GM23338 (cell line): ENCODE data around the gene DNAL4. TPM values are rescaled to one million over a fixed set of nuclear protein-coding genes. Genes with fewer than 3 reads are reported as not detected.

ENCODE experiments used
- ATAC-seq: fragments of 200-7000 bp; cut with Tn5 transposase; 3 replicates; pipeline ENCODE4 v1.9.1; 2020
- DNase-seq: peaks from one replicate; pipeline ENCODE4 v3.0.0-alpha.2; 2015; ENCODE audit warnings: low spot score
- H2AFZ ChIP-seq: fragments of 200-600 bp; sonication (generic); 2 replicates; pipeline ENCODE4 v1.8.0; 2016; ENCODE audit warnings: antibody characterized with exemption, mild to moderate bottlenecking, moderate library complexity
- H3F3A ChIP-seq: fragments of 200-600 bp; sonication (generic); replicated peaks from 2 replicates; pipeline ENCODE4 v1.8.0; 2017; ENCODE audit warnings: antibody characterized with exemption, mixed run types, low read depth
- H3K27ac ChIP-seq: fragments of 200-600 bp; sonication (generic); 2 replicates; pipeline ENCODE4 v1.6.1; 2016; ENCODE audit warnings: low read depth
- H3K27me3 ChIP-seq: fragments of 200-600 bp; sonication (generic); 2 replicates; pipeline ENCODE4 v1.8.0; 2016; ENCODE audit warnings: mild to moderate bottlenecking, mixed run types, moderate library complexity; ENCODE audit not compliant: insufficient read depth
- H3K36me3 ChIP-seq: fragments of 200-600 bp; sonication (generic); 2 replicates; pipeline ENCODE4 v1.8.0; 2016; ENCODE audit warnings: mild to moderate bottlenecking; ENCODE audit not compliant: insufficient read depth
- H3K4me1 ChIP-seq: fragments of 200-600 bp; sonication (generic); 2 replicates; pipeline ENCODE4 v1.8.0; 2016; ENCODE audit warnings: mild to moderate bottlenecking, moderate library complexity; ENCODE audit not compliant: insufficient read depth
- H3K4me2 ChIP-seq: fragments of 200-600 bp; sonication (generic); 2 replicates; pipeline ENCODE4 v1.7.1; 2017; ENCODE audit warnings: mixed run types
- H3K4me3 ChIP-seq: fragments of 200-600 bp; sonication (generic); 2 replicates; pipeline ENCODE4 v1.6.1; 2016; ENCODE audit warnings: mixed run types
- H3K79me2 ChIP-seq: fragments of 200-600 bp; sonication (generic); replicated peaks from 2 replicates; pipeline ENCODE4 v1.8.0; 2017; ENCODE audit warnings: mild to moderate bottlenecking; ENCODE audit not compliant: insufficient read depth
- H3K9me2 ChIP-seq: fragments of 200-600 bp; sonication (generic); 2 replicates; pipeline ENCODE4 v1.8.0; 2017; ENCODE audit not compliant: insufficient read depth
- H4K20me1 ChIP-seq: fragments of 200-600 bp; sonication (generic); replicated peaks from 2 replicates; pipeline ENCODE4 v1.8.0; 2017; ENCODE audit warnings: mild to moderate bottlenecking; ENCODE audit not compliant: insufficient read depth
- H3K27ac Mint-ChIP-seq: 2 replicates; pipeline ENCODE4 v1.8.0; 2020; ENCODE audit warnings: inconsistent platforms, mild to moderate bottlenecking, moderate library complexity, mixed read lengths
- H3K27me3 Mint-ChIP-seq: 3 replicates; pipeline ENCODE4 v1.8.0; 2022; ENCODE audit warnings: low read depth, mild to moderate bottlenecking, moderate library complexity, mixed read lengths, inconsistent platforms; ENCODE audit not compliant: insufficient read depth, poor library complexity
- H3K36me3 Mint-ChIP-seq: 3 replicates; pipeline ENCODE4 v1.8.0; 2021; ENCODE audit warnings: low read depth, mild to moderate bottlenecking, inconsistent platforms, moderate library complexity, mixed read lengths
- H3K4me1 Mint-ChIP-seq: 3 replicates; pipeline ENCODE4 v1.8.0; 2020; ENCODE audit warnings: mild to moderate bottlenecking, inconsistent platforms, mixed read lengths
- H3K4me3 Mint-ChIP-seq: 3 replicates; pipeline ENCODE4 v1.8.0; 2021; ENCODE audit warnings: moderate library complexity, mild to moderate bottlenecking, inconsistent platforms, mixed read lengths
- H3K9me3 Mint-ChIP-seq: 3 replicates; pipeline ENCODE4 v1.8.0; 2020; ENCODE audit warnings: moderate library complexity, mild to moderate bottlenecking, inconsistent platforms, mixed read lengths
- CREB1 ChIP-seq: fragments of 250-450 bp; sonication (Bioruptor Pico); IDR thresholded peaks from 2 replicates; pipeline ENCODE4 v1.5.0; 2020; ENCODE audit warnings: low read depth, mild to moderate bottlenecking, moderate library complexity
- ETS1 ChIP-seq: IDR thresholded peaks from 2 replicates; pipeline ENCODE4 v1.6.1; 2016; ENCODE audit warnings: antibody characterized with exemption
- EZH2 ChIP-seq: fragments of 200-600 bp; sonication (generic); IDR thresholded peaks from one replicate; pipeline ENCODE4 v1.8.0; 2017; ENCODE audit warnings: antibody characterized with exemption, mild to moderate bottlenecking, low read depth; ENCODE audit not compliant: unreplicated experiment
- JUNB ChIP-seq: IDR thresholded peaks from one replicate; pipeline ENCODE4 v1.6.1; 2016; ENCODE audit warnings: antibody characterized with exemption; ENCODE audit not compliant: unreplicated experiment
- POLR2AphosphoS5 ChIP-seq: IDR thresholded peaks from 2 replicates; pipeline ENCODE4 v1.6.1; 2016; ENCODE audit warnings: antibody characterized with exemption, low read depth
- ZNF462 ChIP-seq: fragments of 250-450 bp; sonication (Bioruptor Pico); IDR thresholded peaks from 2 replicates; pipeline ENCODE4 v1.5.0; 2020; ENCODE audit warnings: mild to moderate bottlenecking, moderate library complexity
- polyA plus RNA-seq: library from polyadenylated mRNA; unstranded; fragments of >200 nt; fragmentation: Nextera tagmentation; extraction: Ambion mirVana; gene quantifications from 2 replicates; pipeline ENCODE4 v1.2.1, GENCODE V29; 2016
- total RNA-seq: library from RNA; depleted of rRNA; stranded (reverse); fragments of >200 nt; shearing (Covaris generic); gene quantifications from 2 replicates; pipeline ENCODE4 v1.2.3, GENCODE V29; 2014

The DNAL4 gene
- total and polyA plus RNA-seq, 2 experiments from 2014 or later: 9.3 to 10.0 TPM

GRCh38 chr22:38738475-38739070 lies 55.4 kb downstream of the DNAL4 start:
- no peak overlapping the region for H3K4me3 Mint-ChIP-seq
- H2AFZ ChIP-seq: no peak overlapping the region
- no peak for DNase-seq

More at GRCh38 chr22:38738475-38739070, 55.4 kb downstream of the DNAL4 start:
- Mint-ChIP-seq H3K27me3 (peaks cover 25% of the 10 kb centered on the region), H3K4me1 (peaks cover 4% of the 10 kb centered on the region), H3K9me3 (no peaks in the 10 kb centered on the region; the same call in 2 of the 3 replicates), H3K27ac (peak overlapping the region; percentile 46), H3K36me3 (peaks cover 39% of the 10 kb centered on the region; the same call in 2 of the 3 replicates)
- peaks cover 11% of the 10 kb centered on the region for H4K20me1 ChIP-seq
- H3F3A ChIP-seq: no peaks in the 10 kb centered on the region
- TF ChIP-seq CREB1 (CRISPR knock-in tag) (no peak), ETS1 (no peak), ZNF462 (CRISPR knock-in tag) (no peak), POLR2AphosphoS5 (no peak), JUNB (no peak), EZH2 (no peak)
- H3K79me2 ChIP-seq: no peaks in the 10 kb centered on the region
- H3K4me1 ChIP-seq: no peaks in the 10 kb centered on the region
- H3K4me2 ChIP-seq: no peak overlapping the region
- H3K9me2 ChIP-seq: no peaks in the 10 kb centered on the region
- H3K4me3 ChIP-seq: no peak overlapping the region
- ATAC-seq: no peak
- H3K27me3 ChIP-seq: no peaks in the 10 kb centered on the region
- no peaks in the 10 kb centered on the region for H3K36me3 ChIP-seq
- H3K27ac ChIP-seq: no peak overlapping the region
